CD4-positive, alpha-beta T cell treated with Interleukin-4 for 4 hours (primary cell): ENCODE results near the gene FOXE3.

ENCODE experiments used
- DNase-seq: peaks from one replicate; pipeline ENCODE4 v3.0.0-alpha.2; 2020

The FOXE3 gene

DNA sequence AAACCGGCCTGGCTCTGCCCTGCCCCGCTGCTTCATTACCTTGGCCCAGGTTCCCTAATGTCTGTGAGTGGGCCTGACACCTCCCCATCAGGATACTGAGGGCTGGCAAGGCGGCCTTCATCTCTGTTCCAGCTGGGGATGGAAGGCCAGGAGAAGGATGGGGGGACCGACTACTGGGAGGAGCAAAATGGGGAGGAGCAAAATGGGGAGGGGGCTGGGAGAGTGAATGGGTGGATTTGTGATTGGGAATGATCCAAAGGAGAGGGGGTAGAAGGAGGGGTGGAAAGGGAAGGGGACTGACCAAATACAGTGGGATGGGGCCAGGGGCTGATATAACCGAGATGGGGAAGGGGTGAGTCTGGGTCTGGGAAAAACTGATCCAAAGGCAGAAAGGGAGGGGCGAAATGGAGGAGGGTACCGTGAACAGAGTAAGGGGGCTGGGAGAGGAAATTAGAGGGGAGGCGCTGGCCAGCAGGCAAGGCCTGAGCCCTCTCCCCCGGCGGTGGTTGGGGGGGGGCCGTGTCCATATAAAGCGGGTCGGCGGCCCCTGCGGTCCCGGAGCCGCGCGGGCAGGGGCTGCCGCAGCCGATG lies at the start of gene FOXE3:
Gene FOXE3, plus strand, starts transcription at position 558 of the 591 bp plus-strand sequence. Its CDS starts 31 bp downstream, at position 589.
- DNase-seq = no peak

DNA sequence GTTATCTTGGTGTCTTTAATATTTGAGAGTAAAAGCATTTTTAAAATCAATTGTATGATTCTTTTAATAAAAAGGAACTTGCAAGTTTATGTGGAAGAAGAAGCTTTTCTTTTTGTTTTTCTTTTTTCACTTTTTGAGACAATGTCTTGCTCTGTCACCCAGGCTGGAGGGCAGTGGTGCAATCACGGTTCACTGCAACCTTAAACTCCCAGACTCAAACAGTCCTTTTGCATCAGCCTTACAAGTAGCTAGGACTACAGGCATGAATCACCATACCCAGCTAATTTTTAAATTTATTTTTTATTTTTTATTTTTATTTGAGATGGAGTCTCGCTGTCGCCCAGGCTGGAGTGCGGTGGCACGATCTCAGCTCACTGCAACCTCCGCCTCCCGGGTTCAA lies 48.4 kb upstream of the FOXE3 start:
- DNase-seq = no peak

DNA sequence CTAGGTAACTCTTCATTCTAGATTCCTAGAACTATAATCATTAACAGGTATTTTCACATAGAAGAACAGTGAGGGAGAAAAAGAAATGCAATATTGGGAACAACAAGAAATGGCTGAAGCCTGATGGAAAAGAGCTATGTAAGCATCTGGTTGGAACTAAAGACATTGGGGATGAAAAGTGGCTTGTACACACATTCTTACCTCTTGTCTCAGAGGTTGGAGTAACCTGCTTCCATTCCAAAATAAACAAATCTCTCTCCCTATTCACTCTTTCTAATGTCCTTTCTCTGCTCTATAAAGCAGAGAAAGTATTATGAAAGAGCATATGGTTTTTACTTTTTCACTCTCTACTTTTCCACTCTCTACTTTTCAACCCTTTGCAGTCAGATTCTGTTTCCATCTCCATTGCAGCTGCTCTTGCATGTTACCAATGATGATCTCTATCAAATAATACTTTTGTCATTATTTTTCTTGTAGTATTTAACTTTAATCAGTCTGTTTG lies 45.0 kb upstream of the FOXE3 start:
- no peak for DNase-seq

DNA sequence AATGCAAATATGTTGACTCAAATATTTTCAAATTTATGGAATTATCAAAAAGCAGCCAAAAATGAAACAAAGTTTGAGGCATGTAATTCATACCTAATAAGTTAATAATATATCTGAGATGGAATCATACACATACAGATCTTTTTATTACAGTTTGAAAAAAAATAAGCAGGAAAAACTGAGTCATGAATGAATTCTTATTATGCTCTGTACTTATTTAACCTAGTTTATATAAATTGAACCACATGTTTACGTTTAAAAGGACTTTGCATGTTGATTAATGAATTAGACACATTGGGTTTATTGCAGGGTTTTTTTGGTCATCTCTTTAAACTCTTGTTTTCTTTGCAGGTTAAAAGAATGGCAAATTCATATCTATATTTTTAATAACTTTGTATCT lies 41.6 kb upstream of the FOXE3 start:
- DNase-seq = no peak

DNA sequence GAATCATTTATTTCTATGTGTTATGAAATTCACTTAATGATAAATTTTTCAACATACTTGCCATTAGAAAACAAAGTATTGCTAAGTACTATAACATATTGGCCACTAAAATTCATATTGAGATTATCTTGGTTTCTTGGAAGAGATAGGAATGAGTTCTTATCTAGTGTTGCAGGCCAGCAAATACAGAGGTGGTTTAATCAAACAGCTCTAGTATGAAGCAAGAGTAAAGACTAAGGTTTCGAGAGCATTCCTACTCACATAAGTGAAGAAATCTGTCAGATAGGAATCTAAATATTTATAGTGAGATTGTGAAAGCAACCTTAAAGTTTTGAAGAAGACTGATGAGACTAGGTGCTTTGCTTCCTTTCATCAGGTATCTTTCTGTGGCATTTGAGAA lies 37.9 kb upstream of the FOXE3 start:
- DNase-seq = no peak

DNA sequence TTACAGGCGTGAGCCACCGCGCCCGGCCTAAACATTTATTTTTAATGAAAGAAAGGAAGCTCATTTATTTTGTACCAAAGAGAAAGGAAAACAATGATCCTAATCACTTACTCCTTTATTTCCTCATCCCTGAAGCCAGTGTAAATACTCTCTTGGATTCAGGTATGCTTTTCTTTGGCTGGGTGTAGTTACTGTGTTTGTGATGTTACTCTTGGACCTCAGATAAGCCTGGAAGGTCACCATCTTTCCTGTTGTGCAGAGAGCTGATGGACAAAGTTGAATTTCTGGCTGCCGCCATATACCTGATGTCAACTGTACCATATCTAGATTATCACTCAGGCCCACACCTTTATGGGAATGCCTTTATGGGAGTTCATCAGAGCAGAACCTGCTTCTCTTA lies 35.4 kb upstream of the FOXE3 start:
- DNase-seq = no peak

DNA sequence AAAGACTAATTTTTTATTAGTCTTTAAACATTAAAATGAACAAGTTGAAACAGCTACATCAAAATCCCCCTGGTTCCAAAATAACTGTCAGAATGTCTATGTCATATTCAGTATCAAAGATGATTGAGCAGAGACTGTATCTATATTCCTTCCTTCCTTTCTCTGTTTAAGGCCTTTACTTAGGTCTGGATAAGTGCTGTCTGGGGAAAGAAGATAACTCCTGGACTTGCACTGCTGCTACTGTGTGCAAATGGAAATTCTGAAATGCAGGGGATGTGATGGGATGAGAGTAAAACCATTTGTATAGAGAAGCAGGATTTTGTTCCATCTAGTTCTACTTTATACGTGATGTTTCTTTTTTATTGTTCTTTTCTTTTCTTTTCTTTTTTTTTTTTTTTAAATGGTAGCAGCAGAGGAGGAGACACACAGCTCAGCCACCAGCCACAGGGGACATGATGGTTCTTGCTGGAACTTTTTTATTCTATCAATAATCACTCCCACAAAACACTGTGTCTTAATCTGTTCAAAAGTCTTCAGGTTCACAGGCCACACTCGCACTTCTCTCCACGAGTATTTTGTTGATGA lies 33.6 kb upstream of the FOXE3 start:
- DNase-seq = no peak

DNA sequence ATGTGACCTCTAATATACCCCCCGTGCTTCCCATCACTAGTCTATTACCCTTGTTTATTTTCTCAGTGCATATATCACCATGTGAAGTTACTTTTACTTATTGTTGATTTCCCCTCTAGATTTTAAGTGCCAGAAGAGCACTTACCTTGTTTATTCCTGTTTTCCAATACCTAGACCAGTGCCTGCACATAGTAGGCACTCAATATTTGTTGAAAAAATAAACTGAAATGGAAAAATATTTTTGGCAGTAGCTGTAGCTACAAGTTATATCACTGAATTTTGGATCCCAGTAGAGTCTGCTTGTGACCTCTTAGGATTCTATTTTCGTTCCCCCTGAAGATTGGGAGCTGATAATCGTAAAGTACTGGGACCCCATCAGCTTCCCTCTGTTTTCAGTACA lies 32.0 kb upstream of the FOXE3 start:
- DNase-seq = no peak

DNA sequence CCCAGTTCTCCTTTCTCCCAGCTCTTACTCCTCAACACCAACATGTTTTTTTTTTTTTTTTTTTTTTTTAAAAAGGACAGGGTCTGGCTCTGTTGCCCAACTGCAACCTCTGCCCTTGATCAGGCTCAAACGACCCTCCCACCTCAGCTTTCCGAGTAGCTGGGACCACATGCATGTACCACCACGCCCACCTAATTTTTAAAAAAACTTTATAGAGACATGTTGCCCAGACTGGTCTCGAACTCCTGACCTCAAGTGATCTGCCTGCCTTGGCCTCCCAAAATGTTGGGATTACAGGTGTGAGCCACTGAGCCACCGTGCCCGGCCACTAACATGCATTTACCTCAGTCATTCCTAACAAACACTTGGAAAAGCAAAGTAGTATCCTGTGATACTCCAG lies 31.1 kb upstream of the FOXE3 start:
- no peak for DNase-seq

DNA sequence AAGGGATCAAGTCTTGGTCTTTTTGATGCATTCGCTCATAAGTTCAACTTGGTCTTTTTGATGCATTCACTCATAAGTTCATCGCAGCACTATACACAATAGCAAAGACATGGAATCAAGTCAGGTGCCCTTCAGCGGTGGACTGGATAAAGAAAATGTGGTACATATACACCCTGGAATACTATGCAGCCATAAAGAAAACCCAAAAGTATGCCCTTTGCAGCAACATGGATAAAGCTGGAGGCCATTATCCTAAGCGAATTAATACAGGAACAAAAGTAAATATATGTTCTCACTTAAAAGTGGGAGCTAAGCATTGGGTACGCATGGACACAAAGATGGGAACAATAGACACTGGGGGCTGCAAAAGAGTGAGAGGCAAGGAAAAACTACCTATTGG lies 29.8 kb upstream of the FOXE3 start:
- DNase-seq = no peak

DNA sequence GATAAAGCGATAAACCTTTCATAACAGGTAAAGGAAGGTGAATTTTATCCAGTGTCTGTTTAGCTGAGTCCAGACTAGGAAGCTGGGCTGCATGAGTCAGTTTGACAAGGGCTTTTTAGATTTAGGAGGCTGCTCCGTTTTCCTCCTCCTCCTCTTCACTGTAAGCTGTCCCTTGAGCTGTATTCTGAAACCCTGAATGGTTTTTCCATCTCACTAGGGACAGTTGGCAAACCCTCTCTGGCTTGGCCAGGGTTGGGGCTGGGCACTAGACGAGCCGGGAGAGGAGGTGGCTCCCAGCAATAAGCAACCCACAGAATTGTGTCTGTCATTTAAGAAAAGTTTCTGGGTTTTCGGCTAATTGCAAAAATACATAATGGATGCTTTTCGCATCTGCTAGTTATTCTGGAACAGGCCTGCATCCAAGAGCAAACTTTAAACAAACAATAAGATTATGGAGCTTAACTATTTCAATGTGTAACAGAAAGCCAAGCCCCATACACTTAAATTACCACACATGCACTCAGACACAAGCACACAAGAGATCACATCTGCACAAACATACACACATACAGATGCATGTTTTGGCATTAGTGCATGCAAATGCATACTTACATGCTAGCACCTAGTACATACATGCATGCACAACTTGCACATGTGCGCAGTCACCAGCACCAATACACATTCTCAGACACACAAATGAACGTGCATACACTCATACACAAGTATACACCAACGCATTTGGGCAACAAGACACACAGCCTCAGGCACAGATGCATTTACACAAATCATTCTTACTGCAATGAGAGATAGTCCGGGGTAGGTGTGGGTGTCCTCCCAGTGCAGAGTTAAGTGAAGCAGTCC lies 27.8 kb upstream of the FOXE3 start:
- DNase-seq = no peak

DNA sequence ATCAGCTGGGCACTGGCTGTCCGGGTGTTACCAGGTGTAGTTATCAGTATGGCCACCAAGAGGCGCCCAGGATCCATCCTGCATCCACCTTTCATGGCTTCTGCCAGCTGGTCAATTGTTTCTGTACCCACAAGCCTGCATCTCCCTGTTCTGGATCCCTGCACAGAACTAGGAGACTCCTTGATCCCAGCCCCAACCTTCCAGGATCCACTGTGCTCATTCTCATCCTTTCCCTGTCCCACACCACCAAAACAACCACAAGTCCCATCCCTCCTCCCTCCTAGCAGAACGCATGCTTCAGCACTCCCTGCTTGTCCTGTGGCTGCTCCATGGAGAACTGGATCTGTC lies 27.2 kb upstream of the FOXE3 start:
- peak; percentile 26 for DNase-seq

DNA sequence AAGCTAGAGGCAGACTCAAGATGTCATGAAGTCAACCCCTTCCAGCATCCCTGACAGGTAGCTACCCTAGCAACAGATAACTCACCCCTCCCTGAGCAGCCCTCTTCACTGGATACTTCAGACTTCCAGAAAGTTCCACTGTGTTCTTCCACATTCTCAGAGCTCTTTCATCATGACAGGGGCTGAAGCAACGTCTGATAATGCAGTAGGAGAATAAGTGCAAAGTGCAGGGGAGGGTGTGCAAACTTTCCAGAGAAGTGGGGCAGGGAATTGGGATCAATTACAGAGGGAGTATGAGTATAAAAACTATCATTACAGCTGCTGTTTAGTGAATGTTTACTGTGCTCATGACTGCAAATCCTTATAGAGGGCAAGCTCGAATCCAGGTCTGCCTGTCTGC lies 26.4 kb upstream of the FOXE3 start:
- no peak for DNase-seq

DNA sequence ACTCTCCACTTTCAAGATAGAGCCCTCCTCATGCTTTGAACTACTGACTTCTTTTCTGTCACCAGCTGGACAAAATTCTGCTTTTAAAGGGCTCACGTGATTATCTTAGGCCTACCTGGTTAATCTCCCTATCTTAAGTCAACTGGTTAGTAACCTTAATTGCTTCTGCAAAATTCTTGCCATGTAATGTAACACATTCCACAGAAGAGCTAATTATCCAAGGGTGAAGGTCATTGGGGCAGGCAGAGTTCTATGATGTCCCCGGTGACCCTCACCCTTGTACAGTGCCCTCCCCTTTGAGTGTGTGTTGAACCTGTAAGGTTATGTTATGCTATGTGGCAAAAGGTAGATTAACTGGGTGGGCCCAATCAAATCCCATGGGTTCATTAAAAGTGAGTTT lies 25.2 kb upstream of the FOXE3 start:
- no peak for DNase-seq

DNA sequence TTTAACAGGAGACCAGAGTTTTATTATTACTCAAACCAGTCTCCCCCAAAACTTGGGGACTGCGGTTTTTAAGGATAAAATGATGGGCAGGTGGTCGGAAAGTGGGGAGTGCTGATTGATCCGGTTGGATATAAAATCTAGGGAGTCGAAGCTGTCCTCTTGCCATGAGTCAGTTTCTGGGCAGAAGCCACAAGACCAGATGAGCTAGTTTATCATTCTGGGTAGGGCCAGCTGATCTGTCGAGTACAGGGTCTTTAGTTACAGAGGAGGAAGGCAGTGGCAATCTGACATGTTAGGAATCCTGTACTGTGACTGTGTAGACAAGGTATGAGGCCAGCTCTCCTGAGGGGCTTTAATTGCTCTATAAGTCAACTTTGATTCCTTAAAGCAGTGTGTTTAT lies 22.9 kb upstream of the FOXE3 start:
- no peak for DNase-seq

DNA sequence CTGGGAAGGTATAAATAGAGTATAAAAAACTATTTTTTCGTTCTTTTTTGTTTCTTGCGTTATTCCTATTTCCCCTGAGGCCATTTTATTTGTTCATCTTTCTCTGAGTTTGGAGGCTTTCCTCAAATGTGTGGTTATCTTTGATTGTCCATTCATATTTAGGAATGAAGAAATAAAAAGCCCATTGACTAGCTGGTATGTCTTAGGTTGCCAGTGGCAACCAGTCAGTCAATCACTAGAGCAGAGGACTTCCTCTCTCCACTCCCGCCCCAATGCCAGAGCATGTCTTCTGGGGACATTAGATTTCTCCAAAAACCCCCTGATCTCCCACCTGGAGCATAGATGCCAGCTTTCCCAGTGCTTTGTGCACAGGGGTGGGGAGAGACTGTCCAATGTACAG lies 20.7 kb upstream of the FOXE3 start:
- no peak for DNase-seq

DNA sequence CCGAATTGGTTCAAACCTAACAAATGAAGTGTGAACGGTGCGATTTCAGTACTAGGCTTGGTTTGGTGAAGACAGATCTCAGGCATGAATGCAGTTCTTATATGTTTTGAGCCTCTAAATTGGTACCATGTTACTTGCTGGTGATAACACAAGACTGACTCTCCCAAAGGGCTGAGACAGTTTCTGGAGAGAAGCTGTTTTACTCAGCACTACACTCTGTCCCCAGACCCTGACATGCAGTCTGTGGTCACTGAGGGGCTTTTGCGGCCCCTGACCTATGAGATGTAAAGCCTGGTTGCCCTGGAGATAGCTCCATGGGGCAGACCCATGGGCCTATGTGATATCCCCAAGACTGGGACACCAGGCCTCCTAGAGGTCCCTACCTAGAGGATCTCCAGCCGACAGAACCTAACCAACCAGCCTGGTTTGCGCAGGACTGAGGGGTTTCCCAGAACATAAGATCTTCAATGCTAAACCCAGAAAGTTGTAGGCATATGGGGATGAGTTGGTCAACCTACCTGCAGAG lies 19.4 kb upstream of the FOXE3 start:
- no peak for DNase-seq

DNA sequence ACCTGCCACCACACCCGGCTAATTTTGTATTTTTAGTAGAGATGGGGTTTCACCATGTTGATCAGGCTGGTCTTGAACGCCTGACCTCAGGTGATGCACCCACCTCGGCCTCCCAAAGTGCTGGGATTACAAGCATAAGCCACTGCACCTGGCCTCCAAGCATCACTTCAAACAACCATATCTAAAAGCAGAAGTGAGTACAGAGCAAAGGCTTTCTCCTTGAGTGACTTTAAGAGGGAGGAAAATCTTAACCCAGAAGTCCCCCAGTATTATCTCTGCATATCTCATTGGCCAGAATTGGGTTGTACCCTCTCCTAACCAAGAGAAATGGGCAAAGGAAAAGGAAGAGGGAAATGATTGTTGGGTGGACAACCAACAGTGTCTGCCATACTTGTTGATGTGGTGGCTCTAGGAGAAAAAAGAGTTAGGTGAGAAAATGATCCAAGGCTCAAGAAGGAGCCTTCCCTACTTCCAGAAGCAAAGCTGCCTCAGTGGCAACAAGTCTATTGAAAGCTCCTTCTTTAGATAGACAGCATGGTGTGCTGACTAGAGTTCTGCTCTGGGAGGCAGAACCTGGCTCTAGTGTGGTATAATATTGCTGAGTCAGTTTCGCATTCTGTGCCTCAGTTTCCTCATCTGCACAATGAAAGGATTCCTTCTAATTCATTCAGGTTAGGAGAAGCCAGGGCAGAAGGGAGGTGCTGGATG lies 16.8 kb upstream of the FOXE3 start:
- DNase-seq = no peak

DNA sequence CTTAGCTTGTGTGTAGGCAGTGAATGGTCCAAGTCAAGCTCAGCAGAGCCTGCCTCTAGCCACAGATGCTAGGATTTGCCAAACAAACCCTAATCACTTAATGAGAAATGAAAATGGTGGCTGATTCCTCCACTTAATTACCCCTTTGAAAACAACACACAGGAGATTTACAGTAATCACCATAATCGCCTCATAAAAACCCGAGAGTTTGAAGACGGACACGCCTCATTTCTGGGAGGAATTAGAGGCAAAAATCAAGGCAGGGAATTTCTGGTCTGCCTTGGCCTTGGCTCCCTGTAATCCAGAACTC lies 16.3 kb upstream of the FOXE3 start:
- no peak for DNase-seq

DNA sequence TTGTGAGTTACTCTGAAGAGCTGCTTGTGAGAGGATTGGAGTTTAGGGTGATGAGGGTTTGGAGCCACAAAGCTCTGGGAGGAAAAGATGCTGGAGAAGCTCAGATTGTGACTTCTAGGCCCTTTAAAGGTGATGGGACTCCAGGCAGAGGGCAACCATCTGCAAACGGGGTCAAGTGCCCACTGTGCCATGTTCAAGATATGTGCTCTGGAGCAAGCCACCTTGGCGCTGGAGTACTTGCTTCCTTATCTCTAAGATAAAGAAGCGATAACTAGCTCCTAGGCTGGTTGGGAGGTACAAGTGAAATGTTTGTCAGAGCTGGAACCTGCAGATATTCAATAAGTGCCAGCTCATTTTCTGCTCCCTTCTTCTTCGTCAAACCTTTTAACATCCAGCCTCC lies 14.3 kb upstream of the FOXE3 start:
- DNase-seq = no peak

DNA sequence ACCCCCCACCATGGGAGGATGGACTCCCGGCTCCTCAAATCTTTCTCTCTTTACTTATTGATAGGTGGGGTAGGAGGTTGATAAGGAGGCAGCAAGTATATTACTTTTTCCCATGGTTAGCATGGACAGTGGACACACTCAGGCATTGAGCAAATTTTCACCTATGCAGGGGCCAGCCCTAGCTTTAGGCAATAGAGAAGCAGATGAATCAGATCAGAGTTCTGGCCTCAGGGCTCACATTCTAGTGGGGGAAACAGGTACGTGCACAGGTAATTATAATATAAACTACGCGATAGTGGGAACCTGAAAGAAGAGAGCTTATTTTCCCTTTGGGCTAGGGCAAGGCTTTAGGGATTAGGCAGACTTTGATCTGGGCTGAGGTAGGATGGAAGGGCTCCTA lies 13.5 kb upstream of the FOXE3 start:
- DNase-seq = no peak

DNA sequence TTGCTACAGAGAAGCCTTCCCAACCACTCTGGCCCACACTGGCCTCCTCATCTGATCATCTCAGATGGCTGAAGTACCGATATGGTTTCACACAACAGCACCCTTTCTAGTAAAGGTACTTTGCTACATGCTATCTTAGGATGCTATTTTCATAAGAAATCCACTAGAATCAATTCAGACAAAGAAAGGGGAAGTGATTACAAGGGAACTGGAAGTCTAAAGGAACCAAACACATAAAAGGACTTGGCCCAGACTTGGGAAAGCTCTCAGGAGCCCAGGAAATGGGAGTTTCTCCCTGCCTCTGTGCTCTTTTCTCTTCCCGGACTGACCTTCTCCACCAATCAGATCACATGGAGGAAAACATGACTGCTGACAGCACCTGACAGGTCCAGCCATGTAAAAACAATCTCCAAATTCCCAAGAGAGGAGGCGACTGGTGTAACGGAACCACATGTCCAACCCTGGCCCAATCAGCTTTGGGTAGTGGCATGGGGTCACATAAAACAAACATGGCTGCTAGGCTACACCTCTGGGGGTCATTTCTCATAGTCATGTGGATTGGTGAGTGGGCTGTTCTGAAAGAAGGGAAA lies 12.7 kb upstream of the FOXE3 start:
- DNase-seq = no peak

DNA sequence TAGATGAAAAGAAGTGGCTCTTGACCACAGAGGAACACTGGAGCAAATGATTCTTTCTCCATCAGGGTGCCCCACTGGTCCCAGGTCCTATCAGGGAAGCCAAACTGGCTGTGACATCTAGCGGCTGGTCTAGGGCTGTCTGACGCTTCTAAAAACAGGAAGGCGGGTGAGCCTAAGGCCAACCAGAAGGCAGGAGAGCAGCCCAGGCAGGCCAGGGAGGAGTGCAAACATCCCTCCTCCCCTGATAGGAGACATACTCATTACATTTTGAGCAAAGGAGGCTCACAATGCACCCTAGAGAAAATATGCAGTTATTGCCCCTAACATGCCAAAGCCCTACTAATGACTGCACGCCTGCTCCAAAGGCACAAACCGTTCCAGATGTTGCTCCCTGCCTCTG lies 10.4 kb upstream of the FOXE3 start:
- DNase-seq = no peak
